Measurements from ENCODE around the gene SLC5A10.

Gene SLC5A10

DNA sequence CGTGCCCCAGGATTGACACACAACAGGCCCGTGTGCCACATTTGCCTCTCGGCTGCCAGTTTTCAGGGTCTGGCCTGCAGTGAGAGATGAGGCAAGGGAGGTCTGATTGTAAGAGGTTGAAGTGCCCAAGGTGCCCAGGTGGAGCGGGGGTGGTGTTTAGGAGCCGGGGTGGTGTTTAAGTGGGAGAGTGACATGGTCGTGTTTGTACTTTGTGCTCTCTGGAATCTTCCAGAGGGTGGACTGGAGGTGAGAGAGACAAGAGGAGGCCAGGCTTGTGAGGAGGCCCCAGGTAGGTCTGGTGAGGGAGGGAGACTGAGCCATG is 10.5 kb downstream of the SLC5A10 start:
- TF ChIP-seq, protein P1, sequence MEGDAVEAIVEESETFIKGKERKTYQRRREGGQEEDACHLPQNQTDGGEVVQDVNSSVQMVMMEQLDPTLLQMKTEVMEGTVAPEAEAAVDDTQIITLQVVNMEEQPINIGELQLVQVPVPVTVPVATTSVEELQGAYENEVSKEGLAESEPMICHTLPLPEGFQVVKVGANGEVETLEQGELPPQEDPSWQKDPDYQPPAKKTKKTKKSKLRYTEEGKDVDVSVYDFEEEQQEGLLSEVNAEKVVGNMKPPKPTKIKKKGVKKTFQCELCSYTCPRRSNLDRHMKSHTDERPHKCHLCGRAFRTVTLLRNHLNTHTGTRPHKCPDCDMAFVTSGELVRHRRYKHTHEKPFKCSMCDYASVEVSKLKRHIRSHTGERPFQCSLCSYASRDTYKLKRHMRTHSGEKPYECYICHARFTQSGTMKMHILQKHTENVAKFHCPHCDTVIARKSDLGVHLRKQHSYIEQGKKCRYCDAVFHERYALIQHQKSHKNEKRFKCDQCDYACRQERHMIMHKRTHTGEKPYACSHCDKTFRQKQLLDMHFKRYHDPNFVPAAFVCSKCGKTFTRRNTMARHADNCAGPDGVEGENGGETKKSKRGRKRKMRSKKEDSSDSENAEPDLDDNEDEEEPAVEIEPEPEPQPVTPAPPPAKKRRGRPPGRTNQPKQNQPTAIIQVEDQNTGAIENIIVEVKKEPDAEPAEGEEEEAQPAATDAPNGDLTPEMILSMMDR (conservative IDR thresholded peaks at IDR 0.05): no peak
- H3K27ac ChIP-seq: no peak overlapping the region

DNA sequence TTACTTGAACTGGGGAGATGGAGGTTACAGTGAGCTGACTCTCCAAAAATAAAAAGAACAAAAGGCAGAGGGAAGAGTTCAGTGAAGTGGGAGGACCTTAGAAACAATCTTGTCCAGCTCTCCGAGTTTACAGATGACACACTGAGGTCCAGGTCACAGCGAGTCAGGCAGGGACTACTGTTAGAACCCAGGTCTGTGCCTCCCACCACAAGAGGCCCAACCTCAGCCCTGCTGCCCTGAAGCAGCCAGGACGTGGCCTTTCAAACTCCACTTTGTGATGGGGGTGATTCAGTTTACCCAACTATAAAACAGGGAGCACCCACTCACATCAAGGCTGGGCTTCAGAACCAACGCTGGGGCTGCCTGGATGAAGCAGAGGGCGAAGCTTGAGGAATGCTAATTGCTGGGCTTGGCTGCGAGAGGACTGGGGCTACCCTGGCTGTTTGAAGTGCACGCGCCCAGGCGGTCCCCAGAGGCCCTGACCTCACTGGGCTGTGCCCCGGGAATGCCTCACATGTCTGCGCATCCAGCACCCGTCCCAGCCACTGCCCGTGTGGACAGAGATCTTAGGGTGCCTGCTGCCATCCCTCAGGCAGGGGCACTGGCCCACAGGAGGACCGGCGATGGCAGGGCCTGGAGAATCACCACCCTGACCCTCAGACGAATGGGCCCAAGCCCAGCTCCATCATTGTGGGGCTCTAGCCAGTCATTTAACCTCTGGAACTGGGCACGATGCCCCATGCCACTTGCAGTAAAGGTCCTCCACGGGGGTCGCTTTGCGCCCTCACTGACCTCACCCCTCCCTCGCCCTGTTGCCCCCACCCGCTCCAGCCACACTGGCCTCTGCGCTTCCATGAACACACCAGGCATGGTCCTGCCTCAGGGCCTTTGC is 11.4 kb downstream of the SLC5A10 start:
- TF ChIP-seq, protein P1 (conservative IDR thresholded peaks at IDR 0.05): no peak
- H3K27ac ChIP-seq: no peak overlapping the region

DNA sequence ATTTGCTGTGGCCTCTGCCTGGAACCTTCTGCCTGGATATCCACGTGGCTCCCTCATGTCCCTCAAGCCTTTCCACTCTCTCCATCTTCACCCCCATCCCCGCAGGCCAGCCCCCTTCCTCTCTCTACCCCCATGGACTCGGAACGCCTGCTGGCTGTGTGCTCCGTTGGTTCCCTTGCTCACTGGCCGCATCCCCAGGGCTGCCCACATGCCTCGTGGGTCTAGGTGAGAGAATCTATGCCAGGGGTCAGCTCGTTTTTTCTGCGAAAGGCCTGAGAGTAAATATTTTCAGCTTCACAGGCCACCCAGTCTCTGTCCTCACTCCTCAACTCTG is 12.0 kb downstream of the SLC5A10 start:
- TF ChIP-seq, protein P1 (conservative IDR thresholded peaks at IDR 0.05): no peak
- H3K27ac ChIP-seq: no peak overlapping the region

DNA sequence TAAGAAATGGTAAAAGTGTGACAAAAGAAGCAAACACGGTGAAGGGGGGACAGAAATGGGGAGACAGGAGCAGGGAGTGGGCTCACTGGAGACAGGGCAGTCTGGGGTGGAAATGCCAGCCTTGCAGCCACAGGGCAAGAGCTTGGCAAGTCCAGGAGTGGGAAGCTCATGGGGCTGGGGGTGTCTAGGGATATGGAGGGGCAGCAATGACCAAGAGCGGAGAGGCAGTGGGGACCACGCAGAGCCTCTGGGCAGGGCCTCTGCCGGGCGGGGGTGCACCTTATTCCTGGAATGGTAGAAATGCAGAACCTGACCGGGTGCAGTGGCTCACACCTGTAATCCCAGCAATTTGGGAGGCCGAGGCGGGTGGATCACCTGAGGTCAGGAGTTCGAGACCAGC is 12.6 kb downstream of the SLC5A10 start:
- TF ChIP-seq, protein P1 (conservative IDR thresholded peaks at IDR 0.05): no peak

DNA sequence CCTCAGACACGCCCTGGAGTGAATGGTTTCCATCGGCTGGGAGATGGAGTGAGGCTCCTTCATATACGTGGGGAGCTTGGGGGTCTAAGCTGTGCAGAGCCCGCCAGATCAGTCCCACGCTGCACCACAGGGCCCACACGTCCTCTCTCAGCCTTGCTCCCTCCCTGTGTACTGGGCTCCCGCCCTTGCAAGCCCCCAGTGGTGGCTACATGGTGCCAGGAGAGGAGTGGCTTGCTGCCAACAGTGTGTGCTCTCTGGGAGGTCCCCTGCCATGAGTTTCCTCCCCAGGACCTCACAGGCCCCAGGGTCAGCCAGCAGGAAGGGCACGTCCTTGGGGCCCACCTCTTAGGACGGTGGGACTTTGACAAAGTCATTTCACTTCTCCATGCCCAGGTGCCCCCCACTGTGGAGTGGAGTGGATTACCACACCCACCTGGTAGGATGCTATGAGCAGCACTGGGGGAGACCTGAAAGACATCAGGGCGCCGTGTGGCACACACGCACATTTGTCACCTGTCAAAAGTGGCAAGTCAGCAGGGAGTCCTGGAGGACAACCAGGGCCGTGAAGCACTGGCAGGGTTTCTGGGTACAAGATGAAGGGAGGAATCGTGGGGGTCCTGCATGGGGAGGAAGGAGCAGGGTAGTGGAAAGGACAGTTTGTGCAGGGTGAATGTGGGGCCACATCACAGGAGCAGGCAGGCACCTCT is 13.7 kb downstream of the SLC5A10 start:
- TF ChIP-seq, protein P1 (conservative IDR thresholded peaks at IDR 0.05): no peak
- H3K27ac ChIP-seq: no peak overlapping the region

More for the DNA sequence above, 12.6 kb downstream of the SLC5A10 start:
- H3K27ac ChIP-seq: no peak overlapping the region

DNA sequence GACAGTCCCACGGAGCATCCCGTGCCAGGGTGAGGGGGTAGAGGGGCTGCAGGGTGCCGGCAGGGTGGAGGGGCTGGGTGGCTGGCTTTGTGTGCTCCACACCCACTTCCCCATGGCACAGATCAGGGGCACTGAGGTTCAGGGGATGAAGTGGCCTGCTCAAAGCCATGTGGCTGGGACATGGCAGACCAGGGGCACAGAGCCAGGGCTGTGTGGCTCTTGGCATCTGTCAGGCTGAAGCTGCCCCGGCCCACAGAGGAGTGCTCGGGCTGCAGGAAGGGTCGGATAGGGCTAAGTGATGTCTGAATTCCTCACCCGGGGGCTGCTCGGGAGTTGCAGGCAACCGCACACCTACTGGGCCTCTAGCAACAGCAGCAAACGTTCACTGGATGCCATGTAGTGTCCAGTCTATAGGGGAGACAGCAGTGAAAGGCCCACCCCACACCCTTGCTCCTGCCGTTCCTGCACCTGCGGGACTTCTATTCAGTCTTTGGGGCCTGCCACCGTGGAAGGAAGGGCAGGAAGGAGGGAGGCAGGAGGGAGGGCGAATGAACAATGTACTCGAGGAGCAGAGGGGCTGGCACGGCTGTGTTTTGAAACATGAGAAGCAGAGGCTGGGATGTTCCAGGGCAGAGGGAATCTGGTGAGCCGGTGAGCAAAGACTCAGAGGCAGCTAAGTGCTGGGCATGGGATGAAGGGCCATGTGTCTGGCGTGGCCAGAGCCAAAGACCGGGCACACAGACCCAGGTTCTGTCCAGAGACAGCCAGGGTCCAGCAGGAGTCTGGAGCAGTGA is 15.1 kb downstream of the SLC5A10 start:
- no peak overlapping the region for H3K27ac ChIP-seq
- TF ChIP-seq, protein P1 (conservative IDR thresholded peaks at IDR 0.05): no peak

DNA sequence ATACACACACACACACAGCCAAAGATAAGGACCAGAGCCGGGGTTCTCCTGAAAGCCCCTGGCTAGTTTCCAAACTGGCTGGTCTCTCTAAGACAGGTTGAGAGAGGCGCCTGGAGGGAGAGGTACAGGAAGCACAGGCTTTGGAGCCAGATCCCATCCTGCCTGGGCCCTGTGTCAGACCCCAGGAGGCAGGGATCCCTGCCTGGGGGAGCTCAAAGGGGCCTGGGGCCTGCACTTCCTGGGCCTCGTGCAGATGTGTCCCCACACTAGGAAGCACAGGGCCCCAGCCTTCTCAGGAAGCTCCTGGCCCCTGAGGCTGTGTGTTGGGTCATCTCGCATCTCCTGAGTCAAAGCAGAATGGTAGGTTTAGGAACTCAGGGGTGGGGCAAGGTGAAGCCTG is 16.0 kb downstream of the SLC5A10 start:
- TF ChIP-seq, protein P1 (conservative IDR thresholded peaks at IDR 0.05): no peak
- H3K27ac ChIP-seq: 0 out of 2 replicates have a peak overlapping the region, but pooled peaks have one; percentile 13
